IMR-90 (cell line): Measurements from ENCODE around the gene TXLNA.

Source experiments
- FOS ChIP-seq: fragments of 150-350 bp; IDR thresholded peaks from 2 replicates; pipeline ENCODE4 v1.6.1; 2016; ENCODE audit warnings: low read depth, low read length
- MAFK ChIP-seq: IDR thresholded peaks from 2 replicates; pipeline ENCODE4 v1.6.1; 2012; ENCODE audit warnings: low read depth, low read length, improper control_type of control experiment
- MAZ ChIP-seq: IDR thresholded peaks from 2 replicates; pipeline ENCODE4 v1.6.1; 2012; ENCODE audit warnings: low read depth, mild to moderate bottlenecking, low read length, improper control_type of control experiment, moderate library complexity, borderline replicate concordance
- MXI1 ChIP-seq: IDR thresholded peaks from 2 replicates; pipeline ENCODE4 v1.6.1; 2012; ENCODE audit warnings: low read depth, mild to moderate bottlenecking, low read length, moderate library complexity, borderline replicate concordance
- POLR2A ChIP-seq: IDR thresholded peaks from 2 replicates; pipeline ENCODE4 v1.6.1; 2012; ENCODE audit warnings: mild to moderate bottlenecking, low read depth, low read length
- RAD21 ChIP-seq: IDR thresholded peaks from 2 replicates; pipeline ENCODE4 v1.6.1; 2012; ENCODE audit warnings: low read length, improper control_type of control experiment
- TF ChIP-seq, protein P1 (sequence below): conservative IDR thresholded peaks from 2 replicates; pipeline ENCODE4 v1.5.1; 2012; ENCODE audit warnings: mild to moderate bottlenecking, low read depth, low read length, improper control_type of control experiment

DNA sequence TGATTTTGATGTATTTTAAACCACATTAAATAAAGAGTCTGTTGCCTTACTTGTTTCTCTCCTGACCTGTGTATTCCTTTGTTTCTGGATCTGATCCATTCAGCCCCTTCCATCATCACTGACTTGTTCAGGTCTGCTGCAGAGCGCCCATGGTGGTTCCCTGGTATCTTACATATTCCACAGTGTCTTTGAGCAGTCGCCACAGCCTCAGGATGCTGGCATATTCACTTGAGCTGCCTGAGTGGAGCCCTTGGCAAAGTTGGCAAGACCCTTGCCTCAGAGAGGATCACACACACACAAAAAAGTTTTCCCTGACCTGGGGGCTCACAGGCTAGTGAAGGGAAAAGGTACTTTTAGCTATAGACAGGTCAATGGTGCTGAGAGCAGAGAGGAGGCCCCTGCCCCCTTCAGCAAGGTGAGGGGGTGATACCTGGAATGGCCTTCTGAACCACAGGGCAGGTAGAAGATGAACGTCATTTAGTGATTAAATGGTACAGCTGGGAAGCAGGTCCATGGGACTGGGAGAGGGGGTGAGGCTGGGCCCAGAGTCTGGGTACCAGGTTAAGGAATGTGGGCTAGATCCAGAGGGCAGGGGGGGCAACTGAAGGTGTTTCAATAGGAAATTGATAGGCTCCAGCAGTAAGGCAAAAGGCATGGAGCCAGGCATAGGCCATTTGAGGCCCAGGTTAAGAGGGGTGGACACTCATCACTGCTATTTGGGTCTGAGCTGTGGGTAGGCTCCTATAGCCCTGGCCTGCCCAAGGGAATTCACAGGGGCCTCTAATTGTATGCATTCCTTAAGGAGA, 19.0 kb downstream of the TXLNA start:
- TF ChIP-seq, protein P1, sequence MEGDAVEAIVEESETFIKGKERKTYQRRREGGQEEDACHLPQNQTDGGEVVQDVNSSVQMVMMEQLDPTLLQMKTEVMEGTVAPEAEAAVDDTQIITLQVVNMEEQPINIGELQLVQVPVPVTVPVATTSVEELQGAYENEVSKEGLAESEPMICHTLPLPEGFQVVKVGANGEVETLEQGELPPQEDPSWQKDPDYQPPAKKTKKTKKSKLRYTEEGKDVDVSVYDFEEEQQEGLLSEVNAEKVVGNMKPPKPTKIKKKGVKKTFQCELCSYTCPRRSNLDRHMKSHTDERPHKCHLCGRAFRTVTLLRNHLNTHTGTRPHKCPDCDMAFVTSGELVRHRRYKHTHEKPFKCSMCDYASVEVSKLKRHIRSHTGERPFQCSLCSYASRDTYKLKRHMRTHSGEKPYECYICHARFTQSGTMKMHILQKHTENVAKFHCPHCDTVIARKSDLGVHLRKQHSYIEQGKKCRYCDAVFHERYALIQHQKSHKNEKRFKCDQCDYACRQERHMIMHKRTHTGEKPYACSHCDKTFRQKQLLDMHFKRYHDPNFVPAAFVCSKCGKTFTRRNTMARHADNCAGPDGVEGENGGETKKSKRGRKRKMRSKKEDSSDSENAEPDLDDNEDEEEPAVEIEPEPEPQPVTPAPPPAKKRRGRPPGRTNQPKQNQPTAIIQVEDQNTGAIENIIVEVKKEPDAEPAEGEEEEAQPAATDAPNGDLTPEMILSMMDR = no peak
- TF ChIP-seq MAFK (no peak), FOS (no peak), POLR2A (no peak), MAZ (no peak), RAD21 (no peak), MXI1 (no peak)
